HEK293T (cell line): ENCODE results near the gene STEAP3.

Source experiments
- CTCF ChIA-PET: fragments of 350-600 bp; formaldehyde crosslinking; extraction: SDS; loops from one replicate; lab custom pipeline; 2021; ENCODE audit warnings: antibody characterized with exemption, inconsistent platforms; lab: Yijun Ruan, JAX
- POLR2A ChIA-PET: fragments of 350-600 bp; formaldehyde crosslinking; extraction: SDS; loops from one replicate; lab custom pipeline; 2020; ENCODE audit warnings: antibody characterized with exemption, inconsistent platforms; lab: Yijun Ruan, JAX
- DNase-seq: peaks from one replicate; pipeline ENCODE4 v3.0.0; 2012; ENCODE audit warnings: mixed read lengths; ENCODE audit errors: extremely low spot score
- ARNT ChIP-seq: fragments of 450-650 bp; IDR thresholded peaks from 2 replicates; pipeline ENCODE4 v1.6.1; 2017; ENCODE audit warnings: mild to moderate bottlenecking
- BHLHE40 ChIP-seq: fragments of 450-650 bp; IDR thresholded peaks from 2 replicates; pipeline ENCODE4 v1.6.1; 2016; ENCODE audit warnings: mild to moderate bottlenecking, moderate library complexity, borderline replicate concordance
- CTBP1 ChIP-seq: fragments of 450-650 bp; IDR thresholded peaks from 2 replicates; pipeline ENCODE4 v1.6.1; 2016; ENCODE audit warnings: borderline replicate concordance
- ELF4 ChIP-seq: fragments of 450-650 bp; IDR thresholded peaks from 2 replicates; pipeline ENCODE4 v1.6.1; 2017; ENCODE audit warnings: antibody characterized with exemption
- FOXA1 ChIP-seq: fragments of 450-650 bp; IDR thresholded peaks from 2 replicates; pipeline ENCODE4 v1.6.1; 2016; ENCODE audit warnings: mild to moderate bottlenecking
- FOXK2 ChIP-seq: fragments of 450-650 bp; IDR thresholded peaks from 2 replicates; pipeline ENCODE4 v1.6.1; 2016; ENCODE audit warnings: mild to moderate bottlenecking
- FOXM1 ChIP-seq: fragments of 450-650 bp; IDR thresholded peaks from 2 replicates; pipeline ENCODE4 v1.6.1; 2017; ENCODE audit warnings: mild to moderate bottlenecking, borderline replicate concordance
- HDGF ChIP-seq: fragments of 450-650 bp; IDR thresholded peaks from 2 replicates; pipeline ENCODE4 v1.6.1; 2017; ENCODE audit warnings: antibody characterized with exemption, borderline replicate concordance
- L3MBTL2 ChIP-seq: fragments of 450-650 bp; conservative IDR thresholded peaks from 2 replicates; pipeline ENCODE4 v1.6.1; 2016; ENCODE audit warnings: mild to moderate bottlenecking
- LEF1 ChIP-seq: fragments of 450-650 bp; IDR thresholded peaks from 2 replicates; pipeline ENCODE4 v1.6.1; 2017; ENCODE audit warnings: mild to moderate bottlenecking, borderline replicate concordance
- NFRKB ChIP-seq: fragments of 450-650 bp; IDR thresholded peaks from 2 replicates; pipeline ENCODE4 v1.6.1; 2016; ENCODE audit warnings: mild to moderate bottlenecking, moderate library complexity
- SP1 ChIP-seq: fragments of 450-650 bp; IDR thresholded peaks from 2 replicates; pipeline ENCODE4 v1.6.1; 2017
- SUZ12 ChIP-seq: fragments of 450-650 bp; IDR thresholded peaks from 2 replicates; pipeline ENCODE4 v1.6.1; 2016; ENCODE audit warnings: mild to moderate bottlenecking
- TARDBP ChIP-seq: fragments of 450-650 bp; IDR thresholded peaks from 2 replicates; pipeline ENCODE4 v1.6.1; 2016
- ZNF384 ChIP-seq: fragments of 450-650 bp; IDR thresholded peaks from 2 replicates; pipeline ENCODE4 v1.6.1; 2016
- TF ChIP-seq, protein P1 (sequence below): fragments of 450-650 bp; IDR thresholded peaks from 2 replicates; pipeline ENCODE4 v1.6.1; 2016

The STEAP3 gene

DNA sequence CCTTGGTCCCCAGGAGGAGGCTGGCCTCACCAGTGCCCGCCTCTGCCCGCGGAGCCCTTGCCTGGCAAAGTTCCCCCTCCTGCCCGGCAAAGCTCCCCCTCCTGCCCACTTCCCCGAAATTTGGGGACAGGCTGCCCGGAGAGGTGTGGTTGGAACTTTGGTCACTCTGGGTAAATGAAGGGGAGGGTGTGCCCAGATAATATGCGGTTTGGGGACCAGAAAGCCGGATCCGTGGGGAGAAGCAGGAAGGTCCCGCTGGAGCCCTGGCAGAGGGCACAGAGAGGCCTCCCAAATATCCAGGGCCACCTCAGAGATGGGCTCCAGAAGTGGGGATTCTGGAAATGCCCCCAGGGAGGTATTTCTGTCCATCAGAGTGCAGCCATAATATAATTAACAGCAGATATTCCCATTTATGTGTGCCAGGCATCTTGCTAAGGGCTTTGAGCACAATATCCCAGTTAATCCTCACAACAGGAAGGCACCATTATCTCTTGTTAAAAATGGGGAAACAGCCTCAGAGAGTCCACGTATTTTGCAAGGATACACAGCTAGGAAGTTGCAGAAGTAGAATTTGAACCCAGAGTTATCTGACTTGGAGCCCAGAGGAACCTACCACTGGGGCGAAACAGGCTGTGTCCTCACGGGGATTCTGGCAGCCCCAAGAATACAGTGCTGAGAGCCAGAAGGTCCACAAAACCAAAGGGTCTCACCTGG, 914 bp downstream of the STEAP3 start:
- TF ChIP-seq SUZ12 = no peak
- TF ChIP-seq ZNF384 = no peak
- no peak for TF ChIP-seq SP1
- no peak for TF ChIP-seq NFRKB
- TF ChIP-seq ARNT = no peak
- TF ChIP-seq LEF1 = no peak
- no peak for TF ChIP-seq ELF4
- TF ChIP-seq L3MBTL2 = no peak
- no peak for TF ChIP-seq FOXK2
- TF ChIP-seq FOXA1 = no peak
- no peak for TF ChIP-seq CTBP1
- TF ChIP-seq BHLHE40 = no peak
- no peak for TF ChIP-seq FOXM1
- no peak for DNase-seq
- ChIA-PET CTCF (interaction anchor here (0.8 to 1.9 kb wide), 3 partner anchors 9 to 155 kb away, joined by 3 to 6 read pairs (median 4); no protein-coding TSS in a partner anchor), POLR2A (no interaction called here)

DNA sequence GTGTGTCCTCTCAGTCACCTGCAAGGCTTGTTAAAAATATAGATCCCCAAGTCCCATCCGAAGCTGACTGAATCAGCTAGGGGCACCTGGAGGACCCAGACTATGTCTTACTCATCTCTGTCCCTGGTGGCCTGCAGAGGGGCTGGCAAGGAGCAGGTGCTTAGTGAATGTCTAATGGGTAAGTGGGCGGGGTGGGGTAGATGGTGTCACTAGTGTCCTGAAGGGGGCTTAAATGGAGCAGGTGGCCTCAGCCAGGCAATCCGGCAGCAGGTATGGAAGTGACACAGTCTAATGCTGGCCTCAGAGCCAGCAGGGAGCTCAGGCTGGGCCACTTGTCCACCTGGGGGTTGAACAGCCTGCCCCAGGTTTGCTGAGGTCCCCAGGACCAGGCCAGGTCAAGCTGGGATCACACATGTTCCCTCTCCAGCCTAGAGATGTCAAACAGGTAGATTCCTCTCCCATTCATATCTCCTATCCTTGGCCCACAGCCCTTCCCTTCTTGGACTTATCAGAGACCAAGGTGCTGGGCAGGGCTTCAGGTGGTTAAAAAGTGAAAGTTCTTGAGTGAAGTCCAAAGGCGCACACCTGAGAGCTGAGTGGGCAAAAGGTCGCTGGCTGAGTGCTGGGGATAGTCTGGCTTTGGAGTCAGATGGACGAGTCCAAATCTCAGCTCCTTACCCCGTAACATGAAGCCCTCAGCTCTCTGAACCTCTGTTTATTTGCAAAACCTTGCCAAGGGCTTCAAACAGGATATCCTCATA, 1.7 kb downstream of the STEAP3 start:
- DNase-seq = no peak
- ChIA-PET POLR2A (interaction anchor here (0.8 to 2.0 kb wide), 2 partner anchors 16 to 39 kb away, joined by 3 to 4 read pairs; no protein-coding TSS in a partner anchor), CTCF (interaction anchor here (0.8 to 1.9 kb wide), 6 partner anchors 8 to 251 kb away, joined by 3 to 6 read pairs (median 4); no protein-coding TSS in a partner anchor)
- TF ChIP-seq SUZ12 = no peak
- TF ChIP-seq ELF4 = no peak
- TF ChIP-seq SP1 = no peak
- no peak for TF ChIP-seq NFRKB
- TF ChIP-seq L3MBTL2 = no peak
- TF ChIP-seq FOXM1 = no peak

DNA sequence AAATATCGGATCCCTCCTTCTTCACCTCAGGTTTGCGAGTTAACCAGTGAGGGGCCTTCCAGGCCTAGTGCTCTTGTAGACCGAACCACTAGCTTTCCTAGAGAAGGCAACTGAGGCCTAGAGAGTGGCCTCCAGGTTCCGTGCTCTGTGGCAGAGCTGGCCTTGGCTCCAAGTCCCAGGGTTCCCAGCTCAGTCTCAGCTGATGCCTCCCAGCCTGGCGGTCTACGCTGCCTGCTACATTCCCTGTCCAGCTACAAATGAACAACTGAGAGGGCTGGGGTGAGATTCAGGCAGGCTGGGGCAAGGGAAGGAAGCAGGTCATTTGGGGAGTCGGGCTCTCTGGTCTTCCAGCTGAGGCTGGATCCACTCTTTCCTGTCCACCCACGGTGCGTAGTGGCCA, 2.3 kb downstream of the STEAP3 start:
- ChIA-PET POLR2A (interaction anchor here (2.0 kb wide), 1 partner anchor 38 kb away, joined by 4 read pairs; no protein-coding TSS in a partner anchor), CTCF (interaction anchor here (1.0 to 1.9 kb wide), 4 partner anchors 9 to 250 kb away, joined by 3 to 6 read pairs (median 4); no protein-coding TSS in a partner anchor)

DNA sequence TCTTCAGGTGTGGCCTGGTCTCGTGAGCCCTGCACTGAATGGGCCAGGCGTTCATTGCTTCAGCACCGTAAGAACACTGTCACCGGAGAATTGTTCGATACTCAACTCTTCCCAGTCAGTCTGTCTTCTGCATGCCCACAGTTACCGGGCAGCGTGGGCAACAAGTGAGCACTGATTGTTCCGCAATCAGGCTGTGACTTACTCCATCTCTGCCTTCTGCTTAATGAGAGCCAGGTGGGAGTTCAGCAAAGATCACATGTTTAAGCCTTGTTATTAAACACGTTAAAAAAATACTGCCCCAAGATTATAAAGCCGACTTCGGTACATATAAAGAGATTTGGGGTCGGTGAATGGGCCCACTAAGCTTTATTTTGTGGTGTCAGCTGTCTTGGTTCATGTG, 3.7 kb downstream of the STEAP3 start:
- ChIA-PET POLR2A (no interaction called here), CTCF (no interaction called here)
- no peak for DNase-seq
- TF ChIP-seq ZNF384 = no peak
- no peak for TF ChIP-seq ARNT

More for the DNA sequence above, 2.3 kb downstream of the STEAP3 start:
- no peak for DNase-seq
- no peak for TF ChIP-seq ZNF384
- no peak for TF ChIP-seq BHLHE40
- TF ChIP-seq, protein P1, sequence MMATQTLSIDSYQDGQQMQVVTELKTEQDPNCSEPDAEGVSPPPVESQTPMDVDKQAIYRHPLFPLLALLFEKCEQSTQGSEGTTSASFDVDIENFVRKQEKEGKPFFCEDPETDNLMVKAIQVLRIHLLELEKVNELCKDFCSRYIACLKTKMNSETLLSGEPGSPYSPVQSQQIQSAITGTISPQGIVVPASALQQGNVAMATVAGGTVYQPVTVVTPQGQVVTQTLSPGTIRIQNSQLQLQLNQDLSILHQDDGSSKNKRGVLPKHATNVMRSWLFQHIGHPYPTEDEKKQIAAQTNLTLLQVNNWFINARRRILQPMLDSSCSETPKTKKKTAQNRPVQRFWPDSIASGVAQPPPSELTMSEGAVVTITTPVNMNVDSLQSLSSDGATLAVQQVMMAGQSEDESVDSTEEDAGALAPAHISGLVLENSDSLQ = no peak
- no peak for TF ChIP-seq FOXM1
- TF ChIP-seq FOXK2 = no peak
- no peak for TF ChIP-seq TARDBP
- TF ChIP-seq NFRKB = no peak
- TF ChIP-seq FOXA1 = no peak
- TF ChIP-seq HDGF = no peak
- TF ChIP-seq L3MBTL2 = no peak
- no peak for TF ChIP-seq ELF4
- TF ChIP-seq SP1 = no peak
- no peak for TF ChIP-seq LEF1
- no peak for TF ChIP-seq SUZ12
- TF ChIP-seq CTBP1 = no peak

DNA sequence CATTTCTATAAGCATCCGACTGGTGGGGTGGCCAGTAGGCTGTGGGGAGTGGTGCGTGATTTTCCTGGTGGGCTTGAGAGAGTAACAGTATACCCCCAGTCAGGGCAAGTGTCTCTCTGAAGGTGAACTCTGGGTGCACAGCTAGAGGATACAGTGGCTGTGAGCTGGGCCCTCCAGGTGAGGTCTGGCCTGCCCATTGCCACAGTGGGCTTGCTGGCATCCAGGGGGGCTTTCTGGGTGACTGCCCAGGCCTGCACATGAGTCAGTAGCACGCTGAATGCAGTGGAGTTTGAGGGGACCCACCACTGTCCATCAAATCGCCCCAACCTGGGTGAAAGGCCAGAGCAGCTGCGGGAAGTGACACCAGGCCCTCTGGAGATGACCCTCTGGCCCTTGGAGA, 4.5 kb downstream of the STEAP3 start:
- no peak for TF ChIP-seq CTBP1
- TF ChIP-seq BHLHE40 = no peak
- no peak for TF ChIP-seq FOXA1
- no peak for TF ChIP-seq SP1
- no peak for TF ChIP-seq FOXM1
- TF ChIP-seq, protein P1 = no peak
- TF ChIP-seq LEF1 = no peak
- no peak for TF ChIP-seq L3MBTL2
- TF ChIP-seq HDGF = no peak
- no peak for TF ChIP-seq FOXK2
- no peak for TF ChIP-seq TARDBP
- DNase-seq = no peak
- ChIA-PET CTCF (no interaction called here), POLR2A (no interaction called here)

DNA sequence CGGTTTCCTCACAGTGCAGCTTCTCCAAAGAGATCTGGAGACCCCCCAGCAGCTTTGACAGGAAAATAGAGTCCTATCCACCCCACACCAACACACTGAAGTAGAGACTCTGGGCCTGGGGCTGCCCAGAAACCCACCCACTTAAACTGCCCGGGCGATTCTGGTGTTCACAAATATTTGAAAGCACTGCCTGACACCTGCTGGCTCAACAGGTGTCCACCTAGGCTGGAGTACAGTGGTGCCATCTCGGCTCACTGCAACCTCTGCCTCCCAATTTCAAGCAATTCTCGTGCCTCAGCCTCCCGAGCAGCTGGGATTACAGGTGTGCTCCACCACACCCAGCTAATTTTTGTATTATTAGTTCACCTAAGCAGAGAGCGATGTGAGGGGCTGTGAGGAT, 5.3 kb downstream of the STEAP3 start:
- no peak for TF ChIP-seq FOXM1
- no peak for DNase-seq
- CTCF ChIA-PET = no interaction called here
- POLR2A ChIA-PET = no interaction called here

DNA sequence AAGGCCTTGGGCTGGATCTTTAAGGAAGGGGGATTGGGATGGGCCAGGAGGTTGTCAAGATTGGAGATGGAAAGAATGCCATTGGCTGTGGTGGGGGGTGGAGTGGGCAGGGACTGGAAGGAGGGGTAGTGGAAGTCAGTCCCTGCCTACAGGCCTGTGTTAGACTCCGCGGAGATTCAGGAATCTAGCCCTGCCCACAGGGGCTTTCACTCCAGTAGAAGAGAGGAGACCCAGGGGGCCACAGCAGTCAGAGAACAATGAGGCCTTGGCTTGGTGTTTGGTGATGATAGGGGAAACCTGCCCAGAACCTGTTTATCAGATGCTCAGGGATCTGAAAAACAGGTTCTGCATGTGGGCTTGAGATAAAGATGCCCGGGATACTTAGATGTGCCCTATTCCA, 6.1 kb downstream of the STEAP3 start:
- no peak for DNase-seq
- CTCF ChIA-PET = no interaction called here
- POLR2A ChIA-PET = no interaction called here
- no peak for TF ChIP-seq TARDBP
- no peak for TF ChIP-seq L3MBTL2
- no peak for TF ChIP-seq ELF4
- no peak for TF ChIP-seq FOXK2
- no peak for TF ChIP-seq BHLHE40
- TF ChIP-seq ZNF384 = no peak
- TF ChIP-seq SUZ12 = no peak
- TF ChIP-seq HDGF = no peak
- TF ChIP-seq NFRKB = no peak
- no peak for TF ChIP-seq FOXA1
- TF ChIP-seq, protein P1 = no peak
- TF ChIP-seq CTBP1 = no peak
- no peak for TF ChIP-seq LEF1
